ENCODE results near the gene ITPR1.

- no peak for TF ChIP-seq CTCF (IDR thresholded peaks at IDR 0.05)
- TF ChIP-seq POLR2A (IDR thresholded peaks at IDR 0.05), result no peak
Measured at GRCh38 chr3:4564928-4565586, 71.9 kb downstream of the ITPR1 start.

Data from heart left ventricle (tissue), 13 donors.